HepG2 (cell line): ENCODE measurements around the gene HNRNPUL1. TPM values are rescaled to one million over a fixed set of nuclear protein-coding genes. Genes with fewer than 3 reads are reported as not detected.

Experiments used
- AGO1 ChIP-seq: fragments of 200-400 bp; formaldehyde crosslinking; IDR thresholded peaks from 2 replicates; pipeline ENCODE4 v1.6.1; 2017; ENCODE audit warnings: mild to moderate bottlenecking, low read depth, low read length, moderate library complexity; ENCODE audit not compliant: poor library complexity, severe bottlenecking
- AGO2 ChIP-seq: fragments of 200-400 bp; formaldehyde crosslinking; optimal IDR thresholded peaks from 2 replicates; pipeline ENCODE3; 2017; ENCODE audit warnings: mild to moderate bottlenecking, low read depth, low read length, moderate library complexity
- ETV5 ChIP-seq: IDR thresholded peaks from 2 replicates; pipeline ENCODE4 v1.6.1; 2018; ENCODE audit warnings: missing biosample characterization, missing genetic modification reagents, inconsistent platforms, borderline replicate concordance
- JUND ChIP-seq: sonication (generic); formaldehyde crosslinking; IDR thresholded peaks from 2 replicates; pipeline ENCODE4 v1.8.0; 2022; ENCODE audit warnings: mild to moderate bottlenecking, missing genetic modification reagents
- KAT2B ChIP-seq: fragments of 150-350 bp; IDR thresholded peaks from 2 replicates; pipeline ENCODE4 v1.6.1; 2014; ENCODE audit warnings: low read depth, low read length, borderline replicate concordance
- KDM4B ChIP-seq: sonication (generic); formaldehyde crosslinking; IDR thresholded peaks from 2 replicates; pipeline ENCODE4 v1.4.0; 2020; ENCODE audit warnings: missing genetic modification reagents
- MEF2D ChIP-seq: sonication (generic); formaldehyde crosslinking; IDR thresholded peaks from 2 replicates; pipeline ENCODE4 v1.5.1; 2020; ENCODE audit warnings: mild to moderate bottlenecking, missing genetic modification reagents
- MYC ChIP-seq: sonication (generic); formaldehyde crosslinking; IDR thresholded peaks from 2 replicates; pipeline ENCODE4 v1.9.0; 2021; ENCODE audit warnings: missing genetic modification reagents, borderline replicate concordance
- POLR2A ChIP-seq, 2 experiments: IDR thresholded peaks; 2 replicates each; pipeline ENCODE4 v1.6.1; 2011; ENCODE audit warnings: low read depth in 2 of 2, low read length in 2 of 2, mild to moderate bottlenecking in 1 of 2, moderate library complexity in 1 of 2; ENCODE audit not compliant: insufficient read depth in 1 of 2
- TEAD3 ChIP-seq: optimal IDR thresholded peaks from 2 replicates; pipeline ENCODE3; 2016; ENCODE audit warnings: borderline replicate concordance
- ZBTB38 ChIP-seq: sonication (generic); formaldehyde crosslinking; IDR thresholded peaks from 2 replicates; pipeline ENCODE4 v1.5.1; 2020; ENCODE audit warnings: mild to moderate bottlenecking, missing genetic modification reagents
- ZFP90 ChIP-seq: sonication (generic); formaldehyde crosslinking; IDR thresholded peaks from 2 replicates; pipeline ENCODE4 v1.8.0; 2022; ENCODE audit warnings: missing genetic modification reagents, mild to moderate bottlenecking, inconsistent platforms, borderline replicate concordance
- ZNF460 ChIP-seq: sonication (generic); formaldehyde crosslinking; IDR thresholded peaks from 2 replicates; pipeline ENCODE4 v1.5.1; 2020; ENCODE audit warnings: missing genetic modification reagents, mild to moderate bottlenecking, borderline replicate concordance
- ZNF556 ChIP-seq: sonication (generic); formaldehyde crosslinking; IDR thresholded peaks from 2 replicates; pipeline ENCODE4 v1.4.0; 2020; ENCODE audit warnings: mild to moderate bottlenecking, missing genetic modification reagents, borderline replicate concordance
- ZNF564 ChIP-seq: sonication (generic); formaldehyde crosslinking; IDR thresholded peaks from 2 replicates; pipeline ENCODE4 v1.8.1; 2023; ENCODE audit warnings: mild to moderate bottlenecking, missing genetic modification reagents
- polyA plus RNA-seq, 8 experiments: library from polyadenylated mRNA; depleted of rRNA in 3 of 8; stranded (reverse) in 7 of 8; unstranded in 1 of 8; fragments of >200 nt; fragmentation: Illumina TruSeq in 4 of 8; extraction: Trizol in 4 of 8; gene quantifications; 2 replicates each; pipeline versions ENCODE4 v1.2.1 to v1.2.3, GENCODE V29; 2011 to 2016; ENCODE audit warnings: low read depth in 4 of 8, missing spikeins in 1 of 8, mixed read lengths in 1 of 8; ENCODE audit not compliant: insufficient read depth in 1 of 8
- total RNA-seq, 5 experiments: library from RNA; depleted of rRNA; stranded (reverse); fragments of >200 nt; fragmentation: Illumina TruSeq; extraction: Trizol; gene quantifications; 2 replicates each; pipeline ENCODE4 v1.2.3, GENCODE V29; 2016; ENCODE audit warnings: low read depth in 1 of 5
- TF ChIP-seq, protein P1 (sequence below): IDR thresholded peaks from 2 replicates; pipeline ENCODE4 v1.6.1; 2012; ENCODE audit warnings: inconsistent platforms
- TF ChIP-seq, protein P2 (sequence below): IDR thresholded peaks from 2 replicates; pipeline ENCODE4 v1.6.1; 2018; ENCODE audit warnings: missing genetic modification reagents, mild to moderate bottlenecking, missing compliant biosample characterization
- TF ChIP-seq, protein P3 (sequence below): sonication (generic); formaldehyde crosslinking; IDR thresholded peaks from 2 replicates; pipeline ENCODE4 v1.4.0; 2020; ENCODE audit warnings: missing genetic modification reagents
- TF ChIP-seq, protein P4 (sequence below): sonication (generic); formaldehyde crosslinking; IDR thresholded peaks from 2 replicates; pipeline ENCODE4 v1.9.0; 2021; ENCODE audit warnings: mild to moderate bottlenecking, missing genetic modification reagents

The HNRNPUL1 gene
- total and polyA plus RNA-seq, 2 of the 13 experiments (the other 11 are each of a cell fraction or from before 2014, with no cell fraction given), result 30.9 to 81.7 TPM

DNA sequence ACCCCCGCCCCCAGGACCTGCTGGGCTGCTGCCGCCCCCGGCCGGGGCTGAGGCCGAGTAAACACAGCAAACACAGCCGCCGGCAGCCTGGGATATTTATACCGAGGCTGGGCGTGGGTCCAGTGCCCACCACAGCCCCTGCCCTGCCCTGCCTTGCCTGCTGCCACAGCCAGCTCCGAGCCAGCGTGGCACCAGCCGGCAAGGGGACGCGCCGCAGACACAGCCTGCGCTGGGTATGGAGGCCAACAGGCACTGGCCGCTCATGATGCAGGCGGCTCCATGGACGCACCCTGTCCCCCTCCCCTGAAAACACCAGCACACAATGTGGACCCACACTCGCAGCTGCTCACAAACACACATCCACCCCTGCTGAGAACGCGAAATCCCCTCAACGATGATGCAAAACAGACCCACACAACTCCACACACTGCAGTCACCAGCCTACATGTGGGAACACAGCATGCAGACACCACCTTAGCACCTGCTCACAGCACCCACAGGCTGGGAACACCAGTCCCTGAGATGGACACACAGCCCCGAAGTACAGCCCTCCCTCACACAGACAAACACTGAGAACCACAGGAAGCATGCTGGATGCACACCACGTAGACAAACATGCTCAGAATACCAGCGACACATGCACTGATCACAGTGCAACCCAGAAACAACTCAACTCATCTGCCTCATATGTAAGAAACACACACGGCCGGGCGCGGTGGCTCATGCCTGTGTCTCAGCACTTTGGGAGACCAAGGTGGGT lies 62.0 kb downstream of the HNRNPUL1 start (continued):
- TF ChIP-seq, protein P1, sequence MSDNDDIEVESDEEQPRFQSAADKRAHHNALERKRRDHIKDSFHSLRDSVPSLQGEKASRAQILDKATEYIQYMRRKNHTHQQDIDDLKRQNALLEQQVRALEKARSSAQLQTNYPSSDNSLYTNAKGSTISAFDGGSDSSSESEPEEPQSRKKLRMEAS, result peak; percentile 55; the same call in 1 of the 2 replicates
- TF ChIP-seq ZBTB38 (CRISPR knock-in tag) (peak; percentile 41), MEF2D (0 out of 2 replicates have a peak, but pooled peaks have one; percentile 30), ZFP90 (CRISPR knock-in tag) (no peak), ETV5 (CRISPR knock-in tag) (peak; percentile 44; the same call in 1 of the 2 replicates), JUND (peak; percentile 50; the same call in 1 of the 2 replicates), MYC (CRISPR knock-in tag) (peak; percentile 34; the same call in 1 of the 2 replicates), AGO2 (peak; percentile 94), TEAD3 (CRISPR knock-in tag) (peak; percentile 15), ZNF564 (CRISPR knock-in tag) (peak; percentile 65; the same call in 1 of the 2 replicates), ZNF460 (CRISPR knock-in tag) (no peak), ZNF556 (CRISPR knock-in tag) (peak; percentile 26; the same call in 1 of the 2 replicates), KDM4B (CRISPR knock-in tag) (no peak), POLR2A (IDR thresholded peaks at IDR 0.05; ENCODE audit: insufficient read depth in 1 of 2, low read depth in 2 of 2, low read length in 2 of 2) (peak in 1 of 2 experiments; percentile 32; a peak in 1 of 4 replicates), KAT2B (no peak), AGO1 (peak; percentile 61)
- TF ChIP-seq, protein P2, sequence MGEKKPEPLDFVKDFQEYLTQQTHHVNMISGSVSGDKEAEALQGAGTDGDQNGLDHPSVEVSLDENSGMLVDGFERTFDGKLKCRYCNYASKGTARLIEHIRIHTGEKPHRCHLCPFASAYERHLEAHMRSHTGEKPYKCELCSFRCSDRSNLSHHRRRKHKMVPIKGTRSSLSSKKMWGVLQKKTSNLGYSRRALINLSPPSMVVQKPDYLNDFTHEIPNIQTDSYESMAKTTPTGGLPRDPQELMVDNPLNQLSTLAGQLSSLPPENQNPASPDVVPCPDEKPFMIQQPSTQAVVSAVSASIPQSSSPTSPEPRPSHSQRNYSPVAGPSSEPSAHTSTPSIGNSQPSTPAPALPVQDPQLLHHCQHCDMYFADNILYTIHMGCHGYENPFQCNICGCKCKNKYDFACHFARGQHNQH (CRISPR knock-in tag), result peak; percentile 45; the same call in 1 of the 2 replicates
- TF ChIP-seq, protein P3, sequence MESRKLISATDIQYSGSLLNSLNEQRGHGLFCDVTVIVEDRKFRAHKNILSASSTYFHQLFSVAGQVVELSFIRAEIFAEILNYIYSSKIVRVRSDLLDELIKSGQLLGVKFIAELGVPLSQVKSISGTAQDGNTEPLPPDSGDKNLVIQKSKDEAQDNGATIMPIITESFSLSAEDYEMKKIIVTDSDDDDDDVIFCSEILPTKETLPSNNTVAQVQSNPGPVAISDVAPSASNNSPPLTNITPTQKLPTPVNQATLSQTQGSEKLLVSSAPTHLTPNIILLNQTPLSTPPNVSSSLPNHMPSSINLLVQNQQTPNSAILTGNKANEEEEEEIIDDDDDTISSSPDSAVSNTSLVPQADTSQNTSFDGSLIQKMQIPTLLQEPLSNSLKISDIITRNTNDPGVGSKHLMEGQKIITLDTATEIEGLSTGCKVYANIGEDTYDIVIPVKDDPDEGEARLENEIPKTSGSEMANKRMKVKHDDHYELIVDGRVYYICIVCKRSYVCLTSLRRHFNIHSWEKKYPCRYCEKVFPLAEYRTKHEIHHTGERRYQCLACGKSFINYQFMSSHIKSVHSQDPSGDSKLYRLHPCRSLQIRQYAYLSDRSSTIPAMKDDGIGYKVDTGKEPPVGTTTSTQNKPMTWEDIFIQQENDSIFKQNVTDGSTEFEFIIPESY (CRISPR knock-in tag), result peak; percentile 67; the same call in 1 of the 2 replicates
- TF ChIP-seq, protein P4, sequence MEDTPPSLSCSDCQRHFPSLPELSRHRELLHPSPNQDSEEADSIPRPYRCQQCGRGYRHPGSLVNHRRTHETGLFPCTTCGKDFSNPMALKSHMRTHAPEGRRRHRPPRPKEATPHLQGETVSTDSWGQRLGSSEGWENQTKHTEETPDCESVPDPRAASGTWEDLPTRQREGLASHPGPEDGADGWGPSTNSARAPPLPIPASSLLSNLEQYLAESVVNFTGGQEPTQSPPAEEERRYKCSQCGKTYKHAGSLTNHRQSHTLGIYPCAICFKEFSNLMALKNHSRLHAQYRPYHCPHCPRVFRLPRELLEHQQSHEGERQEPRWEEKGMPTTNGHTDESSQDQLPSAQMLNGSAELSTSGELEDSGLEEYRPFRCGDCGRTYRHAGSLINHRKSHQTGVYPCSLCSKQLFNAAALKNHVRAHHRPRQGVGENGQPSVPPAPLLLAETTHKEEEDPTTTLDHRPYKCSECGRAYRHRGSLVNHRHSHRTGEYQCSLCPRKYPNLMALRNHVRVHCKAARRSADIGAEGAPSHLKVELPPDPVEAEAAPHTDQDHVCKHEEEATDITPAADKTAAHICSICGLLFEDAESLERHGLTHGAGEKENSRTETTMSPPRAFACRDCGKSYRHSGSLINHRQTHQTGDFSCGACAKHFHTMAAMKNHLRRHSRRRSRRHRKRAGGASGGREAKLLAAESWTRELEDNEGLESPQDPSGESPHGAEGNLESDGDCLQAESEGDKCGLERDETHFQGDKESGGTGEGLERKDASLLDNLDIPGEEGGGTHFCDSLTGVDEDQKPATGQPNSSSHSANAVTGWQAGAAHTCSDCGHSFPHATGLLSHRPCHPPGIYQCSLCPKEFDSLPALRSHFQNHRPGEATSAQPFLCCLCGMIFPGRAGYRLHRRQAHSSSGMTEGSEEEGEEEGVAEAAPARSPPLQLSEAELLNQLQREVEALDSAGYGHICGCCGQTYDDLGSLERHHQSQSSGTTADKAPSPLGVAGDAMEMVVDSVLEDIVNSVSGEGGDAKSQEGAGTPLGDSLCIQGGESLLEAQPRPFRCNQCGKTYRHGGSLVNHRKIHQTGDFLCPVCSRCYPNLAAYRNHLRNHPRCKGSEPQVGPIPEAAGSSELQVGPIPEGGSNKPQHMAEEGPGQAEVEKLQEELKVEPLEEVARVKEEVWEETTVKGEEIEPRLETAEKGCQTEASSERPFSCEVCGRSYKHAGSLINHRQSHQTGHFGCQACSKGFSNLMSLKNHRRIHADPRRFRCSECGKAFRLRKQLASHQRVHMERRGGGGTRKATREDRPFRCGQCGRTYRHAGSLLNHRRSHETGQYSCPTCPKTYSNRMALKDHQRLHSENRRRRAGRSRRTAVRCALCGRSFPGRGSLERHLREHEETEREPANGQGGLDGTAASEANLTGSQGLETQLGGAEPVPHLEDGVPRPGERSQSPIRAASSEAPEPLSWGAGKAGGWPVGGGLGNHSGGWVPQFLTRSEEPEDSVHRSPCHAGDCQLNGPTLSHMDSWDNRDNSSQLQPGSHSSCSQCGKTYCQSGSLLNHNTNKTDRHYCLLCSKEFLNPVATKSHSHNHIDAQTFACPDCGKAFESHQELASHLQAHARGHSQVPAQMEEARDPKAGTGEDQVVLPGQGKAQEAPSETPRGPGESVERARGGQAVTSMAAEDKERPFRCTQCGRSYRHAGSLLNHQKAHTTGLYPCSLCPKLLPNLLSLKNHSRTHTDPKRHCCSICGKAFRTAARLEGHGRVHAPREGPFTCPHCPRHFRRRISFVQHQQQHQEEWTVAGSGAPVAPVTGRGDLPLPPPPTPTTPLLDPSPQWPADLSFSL (CRISPR knock-in tag), result peak; percentile 52; the same call in 1 of the 2 replicates
